ENCODE results near the gene MCTP1.
"Not testable (repeated sequence)": the region's sequence is repeated elsewhere in the genome, so short reads cannot be mapped to it uniquely, and the experiment has no call there.

MCTP1 gene

GRCh38 chr5:95178046-95178651 is 106.7 kb downstream of the MCTP1 start:
- no peak for DNase-seq (ENCODE audit: low spot score)

GRCh38 chr5:95177456-95177855 is 107.4 kb downstream of the MCTP1 start:
- DNase-seq (ENCODE audit: low spot score), result no peak

- DNase-seq (ENCODE audit: low spot score), result no peak
Observed at GRCh38 chr5:95175106-95175505, 109.8 kb downstream of the MCTP1 start.

- DNase-seq (ENCODE audit: low spot score), result no peak
Observed at GRCh38 chr5:95172659-95173058, 112.2 kb downstream of the MCTP1 start.

GRCh38 chr5:95164861-95165260 is 120.0 kb downstream of the MCTP1 start:
- no peak for DNase-seq (ENCODE audit: low spot score)

GRCh38 chr5:95163079-95163478 is 121.8 kb downstream of the MCTP1 start:
- no peak for DNase-seq (ENCODE audit: low spot score)

- DNase-seq (ENCODE audit: low spot score), result no peak
Observed at GRCh38 chr5:95162231-95162992, 122.5 kb downstream of the MCTP1 start.

- no peak for DNase-seq (ENCODE audit: low spot score)
Observed at GRCh38 chr5:95159603-95160002, 125.3 kb downstream of the MCTP1 start.

GRCh38 chr5:95155888-95156287 is 129.0 kb downstream of the MCTP1 start:
- no peak for DNase-seq (ENCODE audit: low spot score)

GRCh38 chr5:95153511-95153910 is 131.4 kb downstream of the MCTP1 start:
- DNase-seq (ENCODE audit: low spot score), result no peak

GRCh38 chr5:95152535-95152934 is 132.4 kb downstream of the MCTP1 start:
- no peak for DNase-seq (ENCODE audit: low spot score)

- no peak for DNase-seq (ENCODE audit: low spot score)
Observed at GRCh38 chr5:95152131-95152530, 132.8 kb downstream of the MCTP1 start.

GRCh38 chr5:95151694-95152093 is 133.2 kb downstream of the MCTP1 start:
- no peak for DNase-seq (ENCODE audit: low spot score)

GRCh38 chr5:95149387-95149786 is 135.5 kb downstream of the MCTP1 start:
- DNase-seq (ENCODE audit: low spot score), result no peak

- DNase-seq (ENCODE audit: low spot score), result no peak
Observed at GRCh38 chr5:95148453-95148852, 136.4 kb downstream of the MCTP1 start.

GRCh38 chr5:95143858-95144257 is 141.0 kb downstream of the MCTP1 start:
- not testable (repeated sequence) for DNase-seq (ENCODE audit: low spot score)

GRCh38 chr5:95142145-95142544 is 142.7 kb downstream of the MCTP1 start:
- no peak for DNase-seq (ENCODE audit: low spot score)

GRCh38 chr5:95141141-95141540 is 143.8 kb downstream of the MCTP1 start:
- no peak for DNase-seq (ENCODE audit: low spot score)

GRCh38 chr5:95134326-95134725 is 150.6 kb downstream of the MCTP1 start:
- no peak for DNase-seq (ENCODE audit: low spot score)

- DNase-seq (ENCODE audit: low spot score), result no peak
Observed at GRCh38 chr5:95132096-95132495, 152.8 kb downstream of the MCTP1 start.

GRCh38 chr5:95130941-95131340 is 154.0 kb downstream of the MCTP1 start:
- no peak for DNase-seq (ENCODE audit: low spot score)

- DNase-seq (ENCODE audit: low spot score), result no peak
Observed at GRCh38 chr5:95124731-95125130, 160.2 kb downstream of the MCTP1 start.

GRCh38 chr5:95124101-95124500 is 160.8 kb downstream of the MCTP1 start:
- DNase-seq (ENCODE audit: low spot score), result no peak

- no peak for DNase-seq (ENCODE audit: low spot score)
Observed at GRCh38 chr5:95114902-95115301, 170.0 kb downstream of the MCTP1 start.

Data from AG08395 (cell line).